A673 (cell line): ENCODE data around the gene PDAP1. TPM values are rescaled to one million over a fixed set of nuclear protein-coding genes. Genes with fewer than 3 reads are reported as not detected.
A peak's percentile ranks its signal among the peaks of the same experiment; 100 is the strongest.

Source experiments
- BruUV-seq: library from RNA; stranded (reverse); fragments of 400-500 nt; replicated peaks from 2 replicates; lab custom pipeline; 2021; lab: Mats Ljungman, UMichigan
- CTCF ChIA-PET: fragments of 300-600 bp; sonication (Branson Sonifier 250); formaldehyde crosslinking; loops from one replicate; lab custom pipeline; 2022; ENCODE audit warnings: antibody characterized with exemption; lab: Charles Lee
- POLR2A ChIA-PET: fragments of 300-600 bp; sonication (Branson Sonifier 250); formaldehyde crosslinking; loops from one replicate; lab custom pipeline; 2022; ENCODE audit warnings: antibody characterized with exemption; ENCODE audit not compliant: low non-redundant PET; lab: Charles Lee
- DNase-seq: peaks from one replicate; pipeline ENCODE4 v3.0.0-alpha.2; 2015; ENCODE audit warnings: low spot score
- H3K27ac ChIP-seq: fragments of 200-600 bp; sonication (generic); 2 replicates; pipeline ENCODE4 v1.5.1; 2016; ENCODE audit warnings: mixed run types, low read depth, mild to moderate bottlenecking, mixed read lengths, antibody characterized with exemption, low read length; ENCODE audit not compliant: poor library complexity, severe bottlenecking
- H3K27me3 ChIP-seq: fragments of 200-600 bp; sonication (generic); replicated peaks from 2 replicates; pipeline ENCODE4 v1.6.1; 2017; ENCODE audit warnings: mixed run types, low read depth, mild to moderate bottlenecking, mixed read lengths, antibody characterized with exemption, low read length; ENCODE audit not compliant: insufficient read depth, poor library complexity
- H3K36me3 ChIP-seq: fragments of 200-600 bp; sonication (generic); 2 replicates; pipeline ENCODE4 v1.6.1; 2016; ENCODE audit warnings: mixed run types, mild to moderate bottlenecking, mixed read lengths, antibody characterized with exemption, low read length; ENCODE audit not compliant: insufficient read depth, poor library complexity, severe bottlenecking
- H3K4me1 ChIP-seq: fragments of 200-600 bp; sonication (generic); 2 replicates; pipeline ENCODE4 v1.6.1; 2017; ENCODE audit warnings: mixed run types, mild to moderate bottlenecking, mixed read lengths, antibody characterized with exemption, low read length; ENCODE audit not compliant: insufficient read depth, poor library complexity, severe bottlenecking
- H3K4me3 ChIP-seq: fragments of 200-600 bp; sonication (generic); 2 replicates; pipeline ENCODE4 v1.5.1; 2016; ENCODE audit warnings: low read depth, mixed run types, mild to moderate bottlenecking, mixed read lengths, low read length; ENCODE audit not compliant: poor library complexity, severe bottlenecking
- H3K9me3 ChIP-seq: fragments of 200-600 bp; sonication (generic); 2 replicates; pipeline ENCODE4 v1.6.1; 2016; ENCODE audit warnings: mixed run types, low read depth, mild to moderate bottlenecking, mixed read lengths, antibody characterized with exemption, low read length; ENCODE audit not compliant: poor library complexity, severe bottlenecking
- EZH2 ChIP-seq: fragments of 200-600 bp; sonication (generic); IDR thresholded peaks from 2 replicates; pipeline ENCODE4 v1.6.1; 2017; ENCODE audit warnings: borderline replicate concordance, low read depth, mild to moderate bottlenecking, mixed read lengths, antibody characterized with exemption, low read length; ENCODE audit not compliant: poor library complexity, severe bottlenecking
- intact Hi-C: fragments of 100-400 bp; cut with micrococcal nuclease; formaldehyde crosslinking; loops from one replicate; pipeline ENCODE4 v1.10.0; 2022; ENCODE audit not compliant: unreplicated experiment
- total RNA-seq: library from RNA; stranded (reverse); gene quantifications from 2 replicates; pipeline ENCODE4 v1.2.3, GENCODE V29; 2021
- TF ChIP-seq, protein P1 (sequence below): fragments of 300-800, 200-600 bp; sonication (generic); conservative IDR thresholded peaks from 2 replicates; pipeline ENCODE4 v1.5.1; 2017; ENCODE audit warnings: low read depth, mild to moderate bottlenecking, antibody characterized with exemption, low read length, moderate library complexity, mixed read lengths

Gene PDAP1
- total RNA-seq, 1 experiment from 2014 or later, result 164 TPM

DNA sequence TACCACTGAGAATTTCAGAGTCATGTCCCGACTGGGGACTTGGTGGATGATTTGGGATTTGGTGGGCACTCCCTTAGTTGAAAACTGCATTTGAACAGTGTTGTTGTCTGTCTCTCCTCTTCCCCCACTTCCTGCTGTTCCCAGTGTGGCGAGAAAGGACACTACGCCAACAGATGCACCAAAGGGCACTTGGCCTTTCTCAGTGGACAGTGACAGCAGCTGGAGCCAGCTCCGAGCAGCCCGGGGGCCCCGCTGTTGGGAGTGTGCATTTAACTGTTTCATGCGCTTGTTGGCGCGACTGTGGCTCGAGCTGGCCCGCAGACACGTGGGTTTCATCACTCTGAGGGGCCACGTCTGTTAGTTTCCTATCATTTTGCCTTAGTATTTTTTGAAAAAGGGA lies 47.9 kb upstream of the PDAP1 start:
- Histone ChIP-seq H3K36me3 (peaks cover 86% of the 10 kb centered on the region), H3K9me3 (no peaks in the 10 kb centered on the region), H3K4me1 (no peaks in the 10 kb centered on the region), H3K27me3 (no peaks in the 10 kb centered on the region), H3K27ac (no peak overlapping the region), H3K4me3 (no peak overlapping the region)
- no peak for TF ChIP-seq EZH2
- TF ChIP-seq, protein P1, sequence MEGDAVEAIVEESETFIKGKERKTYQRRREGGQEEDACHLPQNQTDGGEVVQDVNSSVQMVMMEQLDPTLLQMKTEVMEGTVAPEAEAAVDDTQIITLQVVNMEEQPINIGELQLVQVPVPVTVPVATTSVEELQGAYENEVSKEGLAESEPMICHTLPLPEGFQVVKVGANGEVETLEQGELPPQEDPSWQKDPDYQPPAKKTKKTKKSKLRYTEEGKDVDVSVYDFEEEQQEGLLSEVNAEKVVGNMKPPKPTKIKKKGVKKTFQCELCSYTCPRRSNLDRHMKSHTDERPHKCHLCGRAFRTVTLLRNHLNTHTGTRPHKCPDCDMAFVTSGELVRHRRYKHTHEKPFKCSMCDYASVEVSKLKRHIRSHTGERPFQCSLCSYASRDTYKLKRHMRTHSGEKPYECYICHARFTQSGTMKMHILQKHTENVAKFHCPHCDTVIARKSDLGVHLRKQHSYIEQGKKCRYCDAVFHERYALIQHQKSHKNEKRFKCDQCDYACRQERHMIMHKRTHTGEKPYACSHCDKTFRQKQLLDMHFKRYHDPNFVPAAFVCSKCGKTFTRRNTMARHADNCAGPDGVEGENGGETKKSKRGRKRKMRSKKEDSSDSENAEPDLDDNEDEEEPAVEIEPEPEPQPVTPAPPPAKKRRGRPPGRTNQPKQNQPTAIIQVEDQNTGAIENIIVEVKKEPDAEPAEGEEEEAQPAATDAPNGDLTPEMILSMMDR, result no peak
- ChIA-PET POLR2A (no interaction called here), CTCF (no interaction called here)
- intact Hi-C loops, result no loop called here
- no peak for DNase-seq
- BruUV-seq, result no TSS peak

DNA sequence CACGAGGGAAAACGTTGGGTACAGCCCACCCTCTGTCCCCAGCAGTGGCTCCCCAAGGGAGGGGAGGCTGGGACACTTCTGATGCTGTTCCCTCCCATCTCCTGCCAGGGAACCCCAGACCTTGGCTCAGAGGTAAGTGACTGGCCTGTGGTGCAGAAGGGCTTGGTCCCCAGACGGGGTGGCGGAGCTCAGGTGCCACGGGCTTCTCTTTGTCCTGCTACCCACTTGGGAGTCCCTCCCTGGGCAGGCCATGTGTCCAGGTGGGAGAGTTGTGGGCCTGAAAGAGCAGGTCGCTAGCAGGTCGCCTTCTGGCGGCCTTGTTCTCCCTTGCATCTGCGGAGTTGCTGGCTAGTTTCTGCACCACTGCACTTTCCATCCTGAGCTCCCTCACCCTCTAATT lies 47.5 kb upstream of the PDAP1 start:
- TF ChIP-seq EZH2, result no peak
- TF ChIP-seq, protein P1, result no peak
- intact Hi-C loops, result no loop called here
- ChIA-PET CTCF (no interaction called here), POLR2A (no interaction called here)
- H3K9me3 ChIP-seq, result no peaks in the 10 kb centered on the region
- H3K4me1 ChIP-seq, result no peaks in the 10 kb centered on the region
- peaks cover 89% of the 10 kb centered on the region for H3K36me3 ChIP-seq
- H3K4me3 ChIP-seq, result no peak overlapping the region
- no peak for DNase-seq
- no peaks in the 10 kb centered on the region for H3K27me3 ChIP-seq
- no peak overlapping the region for H3K27ac ChIP-seq
- no TSS peak for BruUV-seq

DNA sequence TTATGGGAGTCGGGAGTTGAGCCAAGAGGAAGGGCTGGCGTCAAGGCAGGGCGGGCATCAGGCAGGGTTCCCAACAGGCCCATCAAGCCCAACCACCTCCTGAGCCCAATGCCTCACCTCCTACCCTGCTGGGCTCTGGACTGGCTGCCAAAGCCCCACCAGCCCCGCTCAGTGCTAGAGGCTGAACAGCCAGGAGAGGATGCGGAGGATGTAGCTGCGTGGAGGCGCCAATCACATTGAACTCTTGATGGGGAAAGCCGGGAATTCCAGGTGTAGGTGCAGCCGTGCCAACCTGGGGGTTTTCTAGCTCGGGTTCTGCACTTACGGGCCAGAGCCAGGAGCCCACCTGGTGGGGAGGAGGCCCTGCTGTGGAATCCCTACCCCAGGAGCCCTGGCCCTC lies 44.7 kb upstream of the PDAP1 start:
- DNase-seq, result no peak
- Histone ChIP-seq H3K9me3 (no peaks in the 10 kb centered on the region), H3K36me3 (peaks cover 86% of the 10 kb centered on the region), H3K27ac (peak overlapping the region; percentile 5), H3K27me3 (no peaks in the 10 kb centered on the region), H3K4me1 (no peaks in the 10 kb centered on the region), H3K4me3 (no peak overlapping the region)
- ChIA-PET POLR2A (no interaction called here), CTCF (interaction anchor here (0.6 kb wide), 1 partner anchor 574 kb away, joined by 7 read pairs; no protein-coding TSS in a partner anchor)
- intact Hi-C loops, result no loop called here
- BruUV-seq, result no TSS peak
- TF ChIP-seq, protein P1, result no peak
- no peak for TF ChIP-seq EZH2
